Calu3 (cell line): Measurements from ENCODE around the gene C1orf167. TPM values are rescaled to one million over a fixed set of nuclear protein-coding genes. Genes with fewer than 3 reads are reported as not detected.

Experiments used
- BruUV-seq: library from RNA; stranded (reverse); fragments of 400-500 nt; replicated peaks from 2 replicates; lab custom pipeline; 2021; lab: Mats Ljungman, UMichigan
- CTCF ChIA-PET: fragments of 300-600 bp; sonication (Branson Sonifier 250); formaldehyde crosslinking; loops from one replicate; lab custom pipeline; 2022; ENCODE audit warnings: antibody characterized with exemption; lab: Charles Lee
- DNase-seq: peaks from one replicate; pipeline ENCODE4 v3.0.0; 2022
- H3K27ac Mint-ChIP-seq: one replicate; pipeline ENCODE4 v1.8.0; 2022; ENCODE audit warnings: mixed read lengths; ENCODE audit not compliant: unreplicated experiment
- H3K27me3 Mint-ChIP-seq: one replicate; pipeline ENCODE4 v1.8.0; 2022; ENCODE audit warnings: mixed read lengths; ENCODE audit not compliant: unreplicated experiment
- H3K36me3 Mint-ChIP-seq: one replicate; pipeline ENCODE4 v1.8.0; 2022; ENCODE audit warnings: mild to moderate bottlenecking, moderate library complexity, mixed read lengths; ENCODE audit not compliant: insufficient read depth, unreplicated experiment
- H3K4me1 Mint-ChIP-seq: one replicate; pipeline ENCODE4 v1.8.0; 2022; ENCODE audit warnings: mild to moderate bottlenecking, low read depth, mixed read lengths; ENCODE audit not compliant: unreplicated experiment
- H3K4me3 Mint-ChIP-seq: one replicate; pipeline ENCODE4 v1.8.0; 2022; ENCODE audit warnings: mild to moderate bottlenecking, low read depth, moderate library complexity, mixed read lengths; ENCODE audit not compliant: unreplicated experiment
- H3K9me3 Mint-ChIP-seq: one replicate; pipeline ENCODE4 v1.8.0; 2022; ENCODE audit warnings: low read depth, mixed read lengths; ENCODE audit not compliant: unreplicated experiment
- CTCF ChIP-seq: fragments of 200-600 bp; IDR thresholded peaks from one replicate; pipeline ENCODE4 v1.8.0; 2022; ENCODE audit warnings: antibody characterized with exemption; ENCODE audit not compliant: unreplicated experiment
- intact Hi-C: fragments of 100-400 bp; cut with micrococcal nuclease; formaldehyde crosslinking; loops from one replicate; pipeline ENCODE4 v1.10.0; 2022; ENCODE audit not compliant: unreplicated experiment
- total RNA-seq: library from RNA; stranded (reverse); gene quantifications from 2 replicates; pipeline ENCODE4 v1.2.3, GENCODE V29; 2022

The C1orf167 gene
- total RNA-seq, 1 experiment from 2014 or later, result not detected

DNA sequence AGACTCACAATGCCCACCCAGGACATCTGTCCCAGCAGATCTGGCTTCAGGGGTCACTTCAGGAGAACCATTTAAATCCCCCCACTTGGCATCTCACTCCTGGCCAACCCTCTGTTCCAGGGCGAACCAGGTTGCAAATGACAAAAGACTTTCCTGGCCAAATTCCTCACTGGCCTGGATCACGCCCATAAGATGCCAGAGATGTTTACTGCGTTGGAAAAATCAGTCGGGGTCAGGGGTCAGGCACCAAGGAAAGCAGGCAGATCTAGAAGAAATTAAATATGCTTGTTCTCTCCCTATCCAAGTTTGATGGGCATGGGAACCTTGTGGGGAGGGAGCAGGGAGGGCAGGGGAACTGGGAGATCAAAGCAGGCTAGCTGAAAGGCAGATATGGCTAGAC lies 40.7 kb upstream of the C1orf167 start:
- CTCF ChIA-PET, result no interaction called here
- no TSS peak for BruUV-seq
- no peak overlapping the region for H3K4me3 Mint-ChIP-seq
- no peak overlapping the region for H3K27ac Mint-ChIP-seq
- no peak for DNase-seq
- no peaks in the 10 kb centered on the region for H3K36me3 Mint-ChIP-seq
- TF ChIP-seq CTCF, result no peak
- no peaks in the 10 kb centered on the region for H3K9me3 Mint-ChIP-seq
- no peaks in the 10 kb centered on the region for H3K4me1 Mint-ChIP-seq
- intact Hi-C loops, result no loop called here
- H3K27me3 Mint-ChIP-seq, result peaks cover 4% of the 10 kb centered on the region

GRCh38 chr1:11722538-11722937 lies 39.5 kb upstream of the C1orf167 start:
- no peak for DNase-seq
- no peak for TF ChIP-seq CTCF
- intact Hi-C loops, result no loop called here
- H3K4me3 Mint-ChIP-seq, result no peak overlapping the region
- no peaks in the 10 kb centered on the region for H3K4me1 Mint-ChIP-seq
- no peaks in the 10 kb centered on the region for H3K27me3 Mint-ChIP-seq
- no peaks in the 10 kb centered on the region for H3K36me3 Mint-ChIP-seq
- H3K27ac Mint-ChIP-seq, result no peak overlapping the region
- no TSS peak for BruUV-seq
- CTCF ChIA-PET, result interaction anchor here (0.7 kb wide), 1 partner anchor 69 kb away, joined by 3 read pairs; no protein-coding TSS in a partner anchor
- no peaks in the 10 kb centered on the region for H3K9me3 Mint-ChIP-seq

DNA sequence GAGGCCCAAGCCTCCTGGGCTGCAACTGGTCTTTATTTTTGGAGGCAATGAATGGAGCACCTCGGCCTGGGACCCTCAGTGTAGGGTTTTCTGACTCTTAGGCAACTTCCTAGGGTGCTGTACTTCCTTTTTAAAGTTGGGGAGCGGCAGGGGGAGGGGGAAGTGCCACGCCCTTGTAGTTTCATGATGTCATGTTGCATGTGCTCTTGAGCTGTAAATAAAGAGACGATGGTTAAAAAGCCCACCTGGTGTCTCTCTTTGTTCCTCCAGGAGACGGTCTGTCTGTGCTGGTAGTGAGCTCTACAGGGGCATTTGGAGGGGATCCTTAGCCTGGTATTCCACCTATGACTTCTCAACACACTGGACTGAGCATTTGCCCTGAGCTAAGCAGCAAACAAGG lies 36.4 kb upstream of the C1orf167 start:
- Mint-ChIP-seq H3K27ac (no peak overlapping the region), H3K27me3 (no peaks in the 10 kb centered on the region), H3K9me3 (no peaks in the 10 kb centered on the region), H3K4me3 (no peak overlapping the region), H3K4me1 (no peaks in the 10 kb centered on the region), H3K36me3 (no peaks in the 10 kb centered on the region)
- CTCF ChIA-PET, result no interaction called here
- intact Hi-C loops, result no loop called here
- no TSS peak for BruUV-seq
- TF ChIP-seq CTCF, result no peak
- DNase-seq, result no peak

DNA sequence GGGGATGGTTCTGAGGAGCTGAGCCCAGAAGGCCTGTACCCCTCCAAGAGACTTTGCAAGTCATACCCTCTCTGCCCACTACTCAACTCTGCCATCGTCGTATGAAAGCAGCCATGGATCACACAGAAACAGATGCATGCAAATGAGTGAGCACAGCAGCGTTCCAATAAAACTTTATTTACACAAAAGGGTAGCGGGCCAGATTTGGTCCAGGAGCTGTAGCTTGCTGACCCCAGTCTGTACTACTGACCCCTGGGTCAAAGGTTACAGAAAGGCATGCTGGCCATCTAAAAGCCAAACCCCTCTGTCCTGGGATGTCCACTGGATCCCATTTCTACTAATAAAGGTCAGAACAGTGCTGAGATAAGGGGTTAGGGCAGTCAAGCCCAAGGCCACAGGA lies 34.9 kb upstream of the C1orf167 start:
- CTCF ChIA-PET, result no interaction called here
- intact Hi-C loops, result no loop called here
- Mint-ChIP-seq H3K4me1 (no peaks in the 10 kb centered on the region), H3K9me3 (no peaks in the 10 kb centered on the region), H3K27me3 (no peaks in the 10 kb centered on the region), H3K27ac (no peak overlapping the region), H3K36me3 (no peaks in the 10 kb centered on the region), H3K4me3 (no peak overlapping the region)
- DNase-seq, result no peak
- no peak for TF ChIP-seq CTCF
- BruUV-seq, result no TSS peak
